ENCODE measurements around the gene NFIX. TPM values are rescaled to one million over a fixed set of nuclear protein-coding genes. Genes with fewer than 3 reads are reported as not detected.

Gene NFIX
- total and polyA plus RNA-seq, 2 of the 13 experiments (the other 11 are each of a cell fraction or from before 2014, with no cell fraction given), result 3.4 to 5.4 TPM

DNA sequence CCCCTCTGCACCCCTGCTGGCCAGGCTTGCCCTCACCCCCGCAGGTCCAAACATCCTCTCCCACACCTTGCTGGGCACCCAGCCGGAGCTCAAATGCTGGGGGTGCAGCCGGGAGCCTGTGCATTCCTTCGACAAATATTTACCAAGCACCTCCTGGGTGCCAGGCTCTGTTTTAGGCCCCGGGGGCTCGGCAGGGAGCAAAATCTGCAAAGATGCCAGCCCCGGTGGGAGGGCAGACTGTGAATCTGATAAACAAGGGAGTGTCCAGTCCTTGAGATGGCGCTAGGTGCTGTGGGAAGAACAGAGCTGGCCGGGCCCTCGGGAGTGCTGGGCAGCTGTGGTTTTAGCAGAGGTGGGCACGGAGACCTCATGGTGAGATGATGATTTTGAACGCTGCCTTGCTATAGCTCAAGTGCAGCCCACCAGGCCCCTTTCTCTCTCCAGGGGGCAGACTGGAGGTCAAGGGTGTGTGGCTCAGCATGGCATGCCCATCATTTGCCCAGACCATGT, 10.6 kb downstream of the NFIX start:
- no TSS peak for BruUV-seq (replicated peaks)
- Histone ChIP-seq H3K4me2 (ENCODE audit: low read depth, low read length) (no peak overlapping the region), H3K9ac (ENCODE audit: insufficient read depth, low read depth, low read length) (no peak overlapping the region), H3K27me3 (ENCODE audit: control insufficient read depth in 1 of 2, insufficient read depth in 2 of 2, low read length in 2 of 2) (no peaks in the 10 kb centered on the region; a peak in 1 of 5 replicates), H3K27ac (ENCODE audit: extremely low read length, insufficient read depth, low read length) (no peak overlapping the region), H3K4me3 (replicated peaks in 1 of 3; ENCODE audit: insufficient read depth in 1 of 3, low read depth in 2 of 3, low read length in 3 of 3) (no peak overlapping the region), H3K36me3 (replicated peaks in 1 of 2; ENCODE audit: control insufficient read depth in 1 of 2, insufficient read depth in 2 of 2, low read length in 2 of 2) (peaks cover 4 to 5% of the 10 kb centered on the region in 2 experiments; a peak in 3 of 5 replicates), H3K79me2 (ENCODE audit: insufficient read depth, low read length) (peaks cover 29% of the 10 kb centered on the region), H2AFZ (ENCODE audit: low read length) (no peak overlapping the region), H3K9me3 (ENCODE audit: low read length) (no peaks in the 10 kb centered on the region), H4K20me1 (ENCODE audit: insufficient read depth, low read length) (0 out of 2 replicates have a peak, but pooled peaks cover 2% of the 10 kb centered on the region), H3K4me1 (ENCODE audit: insufficient read depth, low read length) (peaks cover 13% of the 10 kb centered on the region)
- 92% methylated on average over 7 of the region's 12 CpGs for WGBS (ENCODE audit: low lambda C conversion rate)
- ATAC-seq, result no peak
- in situ Hi-C loops (cut with HindIII; ENCODE audit: extremely low pct_ligation_motif_present, low pct_unique_long_range_greater_than_20kb) (no loop called here), intact Hi-C loops (cut with micrococcal nuclease; ENCODE audit: unreplicated experiment) (no loop called here)
- DNase-seq (ENCODE audit: low spot score), result no peak
- no peak for FAIRE-seq
- ChIA-PET POLR2A (interaction anchor here (1.1 to 3.8 kb wide), 6 partner anchors 7 to 55 kb away, joined by 3 to 16 read pairs (median 8); no protein-coding TSS in a partner anchor), CTCF (ENCODE audit: low intra/inter-chr PET ratio, low total read pairs) (no interaction called here)
- TF ChIP-seq ZMYM2 (CRISPR knock-in tag; IDR thresholded peaks at IDR 0.05), result no peak
- TF ChIP-seq, protein P1, sequence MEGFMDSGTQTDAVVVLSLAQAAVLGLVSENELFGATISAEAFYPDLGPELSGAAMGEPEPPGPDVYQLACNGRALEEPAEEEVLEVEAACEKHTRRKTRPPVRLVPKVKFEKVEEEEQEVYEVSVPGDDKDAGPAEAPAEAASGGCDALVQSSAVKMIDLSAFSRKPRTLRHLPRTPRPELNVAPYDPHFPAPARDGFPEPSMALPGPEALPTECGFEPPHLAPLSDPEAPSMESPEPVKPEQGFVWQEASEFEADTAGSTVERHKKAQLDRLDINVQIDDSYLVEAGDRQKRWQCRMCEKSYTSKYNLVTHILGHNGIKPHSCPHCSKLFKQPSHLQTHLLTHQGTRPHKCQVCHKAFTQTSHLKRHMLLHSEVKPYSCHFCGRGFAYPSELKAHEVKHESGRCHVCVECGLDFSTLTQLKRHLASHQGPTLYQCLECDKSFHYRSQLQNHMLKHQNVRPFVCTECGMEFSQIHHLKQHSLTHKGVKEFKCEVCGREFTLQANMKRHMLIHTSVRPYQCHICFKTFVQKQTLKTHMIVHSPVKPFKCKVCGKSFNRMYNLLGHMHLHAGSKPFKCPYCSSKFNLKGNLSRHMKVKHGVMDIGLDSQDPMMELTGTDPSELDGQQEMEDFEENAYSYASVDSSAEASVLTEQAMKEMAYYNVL (CRISPR knock-in tag; IDR thresholded peaks at IDR 0.05; ENCODE audit: borderline replicate concordance), result no peak
- TF ChIP-seq NCOR1 (IDR thresholded peaks at IDR 0.05; ENCODE audit: borderline replicate concordance, low read length), result no peak
- TF ChIP-seq FOXA3 (CRISPR knock-in tag; IDR thresholded peaks at IDR 0.05), result no peak
- TF ChIP-seq IKZF1 (IDR thresholded peaks at IDR 0.05), result no peak
- TF ChIP-seq FOSL1 (CRISPR knock-in tag; IDR thresholded peaks at IDR 0.05; ENCODE audit: borderline replicate concordance), result no peak
- TF ChIP-seq LCORL (IDR thresholded peaks at IDR 0.05), result no peak
- TF ChIP-seq LCORL (CRISPR knock-in tag; IDR thresholded peaks at IDR 0.05), result no peak
- TF ChIP-seq ZNF138 (CRISPR knock-in tag; IDR thresholded peaks at IDR 0.05; ENCODE audit: low read depth), result no peak
- TF ChIP-seq, protein P2, sequence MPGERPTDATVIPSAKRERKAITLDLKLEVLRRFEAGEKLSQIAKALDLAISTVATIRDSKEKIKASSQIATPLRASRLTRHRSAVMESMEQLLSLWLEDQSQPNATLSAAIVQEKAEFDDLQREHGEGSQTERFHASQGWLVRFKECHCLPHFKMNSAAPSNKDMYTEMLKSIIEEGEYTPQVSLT (CRISPR knock-in tag; IDR thresholded peaks at IDR 0.05; ENCODE audit: borderline replicate concordance, low read depth), result no peak
- TF ChIP-seq, protein P3, sequence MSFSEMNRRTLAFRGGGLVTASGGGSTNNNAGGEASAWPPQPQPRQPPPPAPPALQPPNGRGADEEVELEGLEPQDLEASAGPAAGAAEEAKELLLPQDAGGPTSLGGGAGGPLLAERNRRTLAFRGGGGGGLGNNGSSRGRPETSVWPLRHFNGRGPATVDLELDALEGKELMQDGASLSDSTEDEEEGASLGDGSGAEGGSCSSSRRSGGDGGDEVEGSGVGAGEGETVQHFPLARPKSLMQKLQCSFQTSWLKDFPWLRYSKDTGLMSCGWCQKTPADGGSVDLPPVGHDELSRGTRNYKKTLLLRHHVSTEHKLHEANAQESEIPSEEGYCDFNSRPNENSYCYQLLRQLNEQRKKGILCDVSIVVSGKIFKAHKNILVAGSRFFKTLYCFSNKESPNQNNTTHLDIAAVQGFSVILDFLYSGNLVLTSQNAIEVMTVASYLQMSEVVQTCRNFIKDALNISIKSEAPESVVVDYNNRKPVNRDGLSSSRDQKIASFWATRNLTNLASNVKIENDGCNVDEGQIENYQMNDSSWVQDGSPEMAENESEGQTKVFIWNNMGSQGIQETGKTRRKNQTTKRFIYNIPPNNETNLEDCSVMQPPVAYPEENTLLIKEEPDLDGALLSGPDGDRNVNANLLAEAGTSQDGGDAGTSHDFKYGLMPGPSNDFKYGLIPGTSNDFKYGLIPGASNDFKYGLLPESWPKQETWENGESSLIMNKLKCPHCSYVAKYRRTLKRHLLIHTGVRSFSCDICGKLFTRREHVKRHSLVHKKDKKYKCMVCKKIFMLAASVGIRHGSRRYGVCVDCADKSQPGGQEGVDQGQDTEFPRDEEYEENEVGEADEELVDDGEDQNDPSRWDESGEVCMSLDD (CRISPR knock-in tag; IDR thresholded peaks at IDR 0.05; ENCODE audit: borderline replicate concordance), result no peak
- TF ChIP-seq ZNF652 (CRISPR knock-in tag; IDR thresholded peaks at IDR 0.05; ENCODE audit: borderline replicate concordance, low read depth), result no peak
- TF ChIP-seq NFYC (CRISPR knock-in tag; IDR thresholded peaks at IDR 0.05), result no peak
- TF ChIP-seq SKI (IDR thresholded peaks at IDR 0.05; ENCODE audit: partially characterized antibody), result no peak
- no peak for TF ChIP-seq GPN1 (CRISPR knock-in tag; IDR thresholded peaks at IDR 0.05; ENCODE audit: borderline replicate concordance)
- TF ChIP-seq, protein P4, sequence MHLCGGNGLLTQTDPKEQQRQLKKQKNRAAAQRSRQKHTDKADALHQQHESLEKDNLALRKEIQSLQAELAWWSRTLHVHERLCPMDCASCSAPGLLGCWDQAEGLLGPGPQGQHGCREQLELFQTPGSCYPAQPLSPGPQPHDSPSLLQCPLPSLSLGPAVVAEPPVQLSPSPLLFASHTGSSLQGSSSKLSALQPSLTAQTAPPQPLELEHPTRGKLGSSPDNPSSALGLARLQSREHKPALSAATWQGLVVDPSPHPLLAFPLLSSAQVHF (CRISPR knock-in tag; IDR thresholded peaks at IDR 0.05), result no peak
